A673 (cell line): Measurements from ENCODE around the gene FUBP1. TPM values are rescaled to one million over a fixed set of nuclear protein-coding genes. Genes with fewer than 3 reads are reported as not detected.

ENCODE experiments used
- BruUV-seq: library from RNA; stranded (reverse); fragments of 400-500 nt; replicated peaks from 2 replicates; lab custom pipeline; 2021; lab: Mats Ljungman, UMichigan
- CTCF ChIA-PET: fragments of 300-600 bp; sonication (Branson Sonifier 250); formaldehyde crosslinking; loops from one replicate; lab custom pipeline; 2022; ENCODE audit warnings: antibody characterized with exemption; lab: Charles Lee
- POLR2A ChIA-PET: fragments of 300-600 bp; sonication (Branson Sonifier 250); formaldehyde crosslinking; loops from one replicate; lab custom pipeline; 2022; ENCODE audit warnings: antibody characterized with exemption; ENCODE audit not compliant: low non-redundant PET; lab: Charles Lee
- DNase-seq: peaks from one replicate; pipeline ENCODE4 v3.0.0-alpha.2; 2015; ENCODE audit warnings: low spot score
- H3K27ac ChIP-seq: fragments of 200-600 bp; sonication (generic); 2 replicates; pipeline ENCODE4 v1.5.1; 2016; ENCODE audit warnings: mixed run types, low read depth, mild to moderate bottlenecking, mixed read lengths, antibody characterized with exemption, low read length; ENCODE audit not compliant: poor library complexity, severe bottlenecking
- H3K27me3 ChIP-seq: fragments of 200-600 bp; sonication (generic); replicated peaks from 2 replicates; pipeline ENCODE4 v1.6.1; 2017; ENCODE audit warnings: mixed run types, low read depth, mild to moderate bottlenecking, mixed read lengths, antibody characterized with exemption, low read length; ENCODE audit not compliant: insufficient read depth, poor library complexity
- H3K36me3 ChIP-seq: fragments of 200-600 bp; sonication (generic); 2 replicates; pipeline ENCODE4 v1.6.1; 2016; ENCODE audit warnings: mixed run types, mild to moderate bottlenecking, mixed read lengths, antibody characterized with exemption, low read length; ENCODE audit not compliant: insufficient read depth, poor library complexity, severe bottlenecking
- H3K4me1 ChIP-seq: fragments of 200-600 bp; sonication (generic); 2 replicates; pipeline ENCODE4 v1.6.1; 2017; ENCODE audit warnings: mixed run types, mild to moderate bottlenecking, mixed read lengths, antibody characterized with exemption, low read length; ENCODE audit not compliant: insufficient read depth, poor library complexity, severe bottlenecking
- H3K4me3 ChIP-seq: fragments of 200-600 bp; sonication (generic); 2 replicates; pipeline ENCODE4 v1.5.1; 2016; ENCODE audit warnings: low read depth, mixed run types, mild to moderate bottlenecking, mixed read lengths, low read length; ENCODE audit not compliant: poor library complexity, severe bottlenecking
- H3K9me3 ChIP-seq: fragments of 200-600 bp; sonication (generic); 2 replicates; pipeline ENCODE4 v1.6.1; 2016; ENCODE audit warnings: mixed run types, low read depth, mild to moderate bottlenecking, mixed read lengths, antibody characterized with exemption, low read length; ENCODE audit not compliant: poor library complexity, severe bottlenecking
- EZH2 ChIP-seq: fragments of 200-600 bp; sonication (generic); IDR thresholded peaks from 2 replicates; pipeline ENCODE4 v1.6.1; 2017; ENCODE audit warnings: borderline replicate concordance, low read depth, mild to moderate bottlenecking, mixed read lengths, antibody characterized with exemption, low read length; ENCODE audit not compliant: poor library complexity, severe bottlenecking
- intact Hi-C: fragments of 100-400 bp; cut with micrococcal nuclease; formaldehyde crosslinking; loops from one replicate; pipeline ENCODE4 v1.10.0; 2022; ENCODE audit not compliant: unreplicated experiment
- total RNA-seq: library from RNA; stranded (reverse); gene quantifications from 2 replicates; pipeline ENCODE4 v1.2.3, GENCODE V29; 2021
- TF ChIP-seq, protein P1 (sequence below): fragments of 300-800, 200-600 bp; sonication (generic); conservative IDR thresholded peaks from 2 replicates; pipeline ENCODE4 v1.5.1; 2017; ENCODE audit warnings: low read depth, mild to moderate bottlenecking, antibody characterized with exemption, low read length, moderate library complexity, mixed read lengths

FUBP1 gene
- total RNA-seq, 1 experiment from 2014 or later = 213 TPM

DNA sequence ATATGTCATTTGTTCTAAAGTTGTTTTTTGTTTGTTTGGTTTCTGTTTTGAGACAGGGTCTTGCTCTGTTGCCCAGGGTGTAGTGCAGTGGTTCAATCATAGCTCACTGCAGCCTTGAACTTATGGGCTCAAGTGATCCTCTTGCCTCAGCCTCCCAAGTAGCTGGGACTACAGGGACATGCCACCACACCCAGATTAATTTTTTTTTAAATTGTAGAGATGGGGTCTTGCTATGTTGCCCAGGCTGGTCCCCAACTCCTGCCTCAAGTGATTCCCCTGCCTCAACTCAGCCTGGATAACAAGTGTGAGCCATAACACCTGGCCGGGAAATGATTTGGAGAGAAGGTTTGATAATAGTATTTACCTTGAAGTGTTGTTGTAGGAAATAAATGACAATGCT is 72.2 kb downstream of the FUBP1 start:
- no peaks in the 10 kb centered on the region for H3K9me3 ChIP-seq
- no peaks in the 10 kb centered on the region for H3K27me3 ChIP-seq
- H3K4me3 ChIP-seq = no peak overlapping the region
- DNase-seq = no peak
- no TSS peak for BruUV-seq
- CTCF ChIA-PET = no interaction called here
- no peaks in the 10 kb centered on the region for H3K36me3 ChIP-seq
- no peak overlapping the region for H3K27ac ChIP-seq
- H3K4me1 ChIP-seq = no peaks in the 10 kb centered on the region
- POLR2A ChIA-PET = no interaction called here
- intact Hi-C loops = no loop called here
- TF ChIP-seq EZH2 = no peak
- TF ChIP-seq, protein P1, sequence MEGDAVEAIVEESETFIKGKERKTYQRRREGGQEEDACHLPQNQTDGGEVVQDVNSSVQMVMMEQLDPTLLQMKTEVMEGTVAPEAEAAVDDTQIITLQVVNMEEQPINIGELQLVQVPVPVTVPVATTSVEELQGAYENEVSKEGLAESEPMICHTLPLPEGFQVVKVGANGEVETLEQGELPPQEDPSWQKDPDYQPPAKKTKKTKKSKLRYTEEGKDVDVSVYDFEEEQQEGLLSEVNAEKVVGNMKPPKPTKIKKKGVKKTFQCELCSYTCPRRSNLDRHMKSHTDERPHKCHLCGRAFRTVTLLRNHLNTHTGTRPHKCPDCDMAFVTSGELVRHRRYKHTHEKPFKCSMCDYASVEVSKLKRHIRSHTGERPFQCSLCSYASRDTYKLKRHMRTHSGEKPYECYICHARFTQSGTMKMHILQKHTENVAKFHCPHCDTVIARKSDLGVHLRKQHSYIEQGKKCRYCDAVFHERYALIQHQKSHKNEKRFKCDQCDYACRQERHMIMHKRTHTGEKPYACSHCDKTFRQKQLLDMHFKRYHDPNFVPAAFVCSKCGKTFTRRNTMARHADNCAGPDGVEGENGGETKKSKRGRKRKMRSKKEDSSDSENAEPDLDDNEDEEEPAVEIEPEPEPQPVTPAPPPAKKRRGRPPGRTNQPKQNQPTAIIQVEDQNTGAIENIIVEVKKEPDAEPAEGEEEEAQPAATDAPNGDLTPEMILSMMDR = no peak

DNA sequence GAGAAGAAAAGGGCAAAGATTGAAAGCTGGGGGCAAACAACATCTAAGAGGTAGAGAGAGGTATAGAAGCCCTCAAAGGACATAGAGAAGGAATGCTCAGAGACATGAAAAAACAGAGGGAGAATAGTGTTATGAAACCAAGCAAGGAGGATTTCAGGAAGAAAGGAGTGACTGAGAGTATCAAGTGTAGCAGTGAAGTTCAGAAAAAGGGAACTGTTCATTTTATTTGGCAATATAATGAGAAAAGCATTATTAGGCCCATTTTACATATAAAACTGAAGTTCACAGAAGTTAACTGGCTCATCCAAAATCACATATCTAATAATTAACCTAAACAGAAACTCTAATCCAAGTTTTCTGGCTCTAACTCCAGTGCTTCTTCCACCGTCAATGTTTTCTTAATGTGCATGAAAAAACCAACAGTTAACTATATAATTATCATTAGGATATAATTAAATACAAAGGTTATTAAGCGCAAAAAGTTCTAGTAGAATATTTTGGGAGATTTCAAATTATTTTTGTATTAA is 72.8 kb downstream of the FUBP1 start:
- BruUV-seq = no TSS peak

DNA sequence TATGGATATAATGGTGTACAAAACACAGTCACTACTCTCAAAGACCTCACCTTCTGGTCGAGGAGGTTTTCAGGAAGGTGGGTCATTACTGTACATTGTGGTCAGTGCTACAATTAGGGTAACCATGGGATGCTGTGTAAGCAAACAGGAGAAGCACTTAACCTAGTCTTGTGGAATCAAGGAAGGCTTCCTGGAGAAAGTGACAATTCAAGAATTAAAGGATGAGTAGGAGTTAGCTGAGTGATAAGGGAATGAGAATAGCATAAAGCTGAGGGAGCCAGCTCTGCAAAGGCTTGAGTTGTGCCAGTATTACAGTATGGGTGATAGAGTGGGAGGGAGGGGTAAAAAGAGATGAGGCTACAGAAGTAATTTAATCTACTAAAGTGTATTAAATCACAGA is 73.3 kb downstream of the FUBP1 start:
- TF ChIP-seq EZH2 = no peak
- TF ChIP-seq, protein P1 = no peak
- no TSS peak for BruUV-seq
- Histone ChIP-seq H3K4me3 (no peak overlapping the region), H3K4me1 (no peaks in the 10 kb centered on the region), H3K9me3 (no peaks in the 10 kb centered on the region), H3K27ac (no peak overlapping the region), H3K36me3 (no peaks in the 10 kb centered on the region), H3K27me3 (no peaks in the 10 kb centered on the region)
- intact Hi-C loops = no loop called here
- ChIA-PET POLR2A (no interaction called here), CTCF (no interaction called here)
- no peak for DNase-seq

More for the DNA sequence above, 72.8 kb downstream of the FUBP1 start:
- H3K27ac ChIP-seq = no peak overlapping the region
- intact Hi-C loops = no loop called here
- no peaks in the 10 kb centered on the region for H3K27me3 ChIP-seq
- DNase-seq = no peak
- no peaks in the 10 kb centered on the region for H3K36me3 ChIP-seq
- no peak overlapping the region for H3K4me3 ChIP-seq
- H3K4me1 ChIP-seq = no peaks in the 10 kb centered on the region
- CTCF ChIA-PET = no interaction called here
- TF ChIP-seq, protein P1 = no peak
- TF ChIP-seq EZH2 = no peak
- POLR2A ChIA-PET = no interaction called here
- no peaks in the 10 kb centered on the region for H3K9me3 ChIP-seq
